Loucy (cell line): Measurements from ENCODE around the gene HCN2.

Source experiments
- H2AFZ ChIP-seq: fragments of 200-600 bp; sonication (generic); 2 replicates; pipeline ENCODE4 v1.6.0; 2016; ENCODE audit warnings: antibody characterized with exemption, mild to moderate bottlenecking, low read length, moderate library complexity
- H3F3A ChIP-seq: fragments of 200-600 bp; 2 replicates; pipeline ENCODE4 v1.6.0; 2016; ENCODE audit warnings: antibody characterized with exemption, low read depth, mild to moderate bottlenecking
- H3K27me3 ChIP-seq: fragments of 200-600 bp; sonication (generic); 2 replicates; pipeline ENCODE4 v1.6.1; 2014; ENCODE audit warnings: low read length, mild to moderate bottlenecking; ENCODE audit not compliant: insufficient read depth, poor library complexity, severe bottlenecking
- H3K36me3 ChIP-seq: fragments of 200-600 bp; sonication (generic); 2 replicates; pipeline ENCODE4 v1.6.1; 2016; ENCODE audit warnings: low read length; ENCODE audit not compliant: insufficient read depth
- H3K4me1 ChIP-seq: fragments of 200-600 bp; sonication (generic); 2 replicates; pipeline ENCODE4 v1.5.1; 2014; ENCODE audit warnings: low read length, mild to moderate bottlenecking; ENCODE audit not compliant: insufficient read depth, poor library complexity, severe bottlenecking
- H3K4me2 ChIP-seq: fragments of 200-600 bp; sonication (generic); 2 replicates; pipeline ENCODE4 v1.6.0; 2014; ENCODE audit warnings: antibody characterized with exemption, low read length, low read depth, mild to moderate bottlenecking; ENCODE audit not compliant: poor library complexity, severe bottlenecking
- H3K4me3 ChIP-seq: fragments of 200-600 bp; sonication (generic); 2 replicates; pipeline ENCODE4 v1.5.1; 2014; ENCODE audit warnings: low read length, mild to moderate bottlenecking, mixed read lengths; ENCODE audit not compliant: poor library complexity, severe bottlenecking
- H3K79me2 ChIP-seq: fragments of 200-600 bp; sonication (generic); 2 replicates; pipeline ENCODE4 v1.6.1; 2014; ENCODE audit warnings: low read length; ENCODE audit not compliant: insufficient read depth
- H3K9ac ChIP-seq: fragments of 200-600 bp; sonication (generic); 2 replicates; pipeline ENCODE4 v1.6.0; 2014; ENCODE audit warnings: mild to moderate bottlenecking, low read depth, low read length, moderate library complexity; ENCODE audit not compliant: poor library complexity, severe bottlenecking
- H3K9me2 ChIP-seq: fragments of 200-600 bp; sonication (generic); replicated peaks from 2 replicates; pipeline ENCODE4 v1.6.1; 2016; ENCODE audit warnings: low read depth, low read length, mixed read lengths
- H3K9me3 ChIP-seq: fragments of 200-600 bp; sonication (generic); 2 replicates; pipeline ENCODE4 v1.6.1; 2014; ENCODE audit warnings: mild to moderate bottlenecking, antibody characterized with exemption, low read length, low read depth; ENCODE audit not compliant: insufficient read depth
- H4K20me1 ChIP-seq: fragments of 200-600 bp; sonication (generic); 2 replicates; pipeline ENCODE4 v1.6.0; 2014; ENCODE audit warnings: antibody characterized with exemption, low read length, mild to moderate bottlenecking; ENCODE audit not compliant: insufficient read depth, poor library complexity, severe bottlenecking
- EZH2phosphoT487 ChIP-seq: fragments of 200-600 bp; IDR thresholded peaks from 2 replicates; pipeline ENCODE4 v1.6.1; 2018; ENCODE audit warnings: antibody characterized with exemption, mild to moderate bottlenecking, moderate library complexity, borderline replicate concordance
- TF ChIP-seq, protein P1 (sequence below): fragments of 200-600 bp; sonication (generic); conservative IDR thresholded peaks from 2 replicates; pipeline ENCODE4 v1.5.1; 2014; ENCODE audit warnings: mild to moderate bottlenecking, antibody characterized with exemption, low read length

Gene HCN2

GRCh38 chr19:653425-653824 is 63.7 kb downstream of the HCN2 start:
- H3K36me3 ChIP-seq: peaks cover 50% of the 10 kb centered on the region; the same call in 1 of the 2 replicates
- no peaks in the 10 kb centered on the region for H3K9me2 ChIP-seq
- peaks cover 63% of the 10 kb centered on the region for H4K20me1 ChIP-seq
- H3K4me1 ChIP-seq: no peaks in the 10 kb centered on the region
- no peak overlapping the region for H3K9ac ChIP-seq
- H3K4me2 ChIP-seq: no peak overlapping the region
- TF ChIP-seq EZH2phosphoT487: no peak
- TF ChIP-seq, protein P1, sequence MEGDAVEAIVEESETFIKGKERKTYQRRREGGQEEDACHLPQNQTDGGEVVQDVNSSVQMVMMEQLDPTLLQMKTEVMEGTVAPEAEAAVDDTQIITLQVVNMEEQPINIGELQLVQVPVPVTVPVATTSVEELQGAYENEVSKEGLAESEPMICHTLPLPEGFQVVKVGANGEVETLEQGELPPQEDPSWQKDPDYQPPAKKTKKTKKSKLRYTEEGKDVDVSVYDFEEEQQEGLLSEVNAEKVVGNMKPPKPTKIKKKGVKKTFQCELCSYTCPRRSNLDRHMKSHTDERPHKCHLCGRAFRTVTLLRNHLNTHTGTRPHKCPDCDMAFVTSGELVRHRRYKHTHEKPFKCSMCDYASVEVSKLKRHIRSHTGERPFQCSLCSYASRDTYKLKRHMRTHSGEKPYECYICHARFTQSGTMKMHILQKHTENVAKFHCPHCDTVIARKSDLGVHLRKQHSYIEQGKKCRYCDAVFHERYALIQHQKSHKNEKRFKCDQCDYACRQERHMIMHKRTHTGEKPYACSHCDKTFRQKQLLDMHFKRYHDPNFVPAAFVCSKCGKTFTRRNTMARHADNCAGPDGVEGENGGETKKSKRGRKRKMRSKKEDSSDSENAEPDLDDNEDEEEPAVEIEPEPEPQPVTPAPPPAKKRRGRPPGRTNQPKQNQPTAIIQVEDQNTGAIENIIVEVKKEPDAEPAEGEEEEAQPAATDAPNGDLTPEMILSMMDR: no peak
- H3K9me3 ChIP-seq: no peaks in the 10 kb centered on the region
- peaks cover 67% of the 10 kb centered on the region for H3K79me2 ChIP-seq
- no peak overlapping the region for H2AFZ ChIP-seq
- no peak overlapping the region for H3K4me3 ChIP-seq
- no peaks in the 10 kb centered on the region for H3F3A ChIP-seq
- no peaks in the 10 kb centered on the region for H3K27me3 ChIP-seq

- no peaks in the 10 kb centered on the region for H3K27me3 ChIP-seq
- no peak overlapping the region for H3K4me2 ChIP-seq
- H3K9ac ChIP-seq: no peak overlapping the region
- H2AFZ ChIP-seq: no peak overlapping the region
- H3K36me3 ChIP-seq: peaks cover 38% of the 10 kb centered on the region; the same call in 1 of the 2 replicates
- TF ChIP-seq EZH2phosphoT487: no peak
- TF ChIP-seq, protein P1: no peak
- peaks cover 90% of the 10 kb centered on the region for H3K79me2 ChIP-seq
- H3F3A ChIP-seq: no peaks in the 10 kb centered on the region
- peaks cover 6% of the 10 kb centered on the region for H3K4me1 ChIP-seq
- H3K9me2 ChIP-seq: no peaks in the 10 kb centered on the region
- H3K9me3 ChIP-seq: no peaks in the 10 kb centered on the region
- peaks cover 86% of the 10 kb centered on the region for H4K20me1 ChIP-seq
- no peak overlapping the region for H3K4me3 ChIP-seq
These were observed 66.0 kb downstream of the HCN2 start for GRCh38 chr19:655691-656090.

DNA sequence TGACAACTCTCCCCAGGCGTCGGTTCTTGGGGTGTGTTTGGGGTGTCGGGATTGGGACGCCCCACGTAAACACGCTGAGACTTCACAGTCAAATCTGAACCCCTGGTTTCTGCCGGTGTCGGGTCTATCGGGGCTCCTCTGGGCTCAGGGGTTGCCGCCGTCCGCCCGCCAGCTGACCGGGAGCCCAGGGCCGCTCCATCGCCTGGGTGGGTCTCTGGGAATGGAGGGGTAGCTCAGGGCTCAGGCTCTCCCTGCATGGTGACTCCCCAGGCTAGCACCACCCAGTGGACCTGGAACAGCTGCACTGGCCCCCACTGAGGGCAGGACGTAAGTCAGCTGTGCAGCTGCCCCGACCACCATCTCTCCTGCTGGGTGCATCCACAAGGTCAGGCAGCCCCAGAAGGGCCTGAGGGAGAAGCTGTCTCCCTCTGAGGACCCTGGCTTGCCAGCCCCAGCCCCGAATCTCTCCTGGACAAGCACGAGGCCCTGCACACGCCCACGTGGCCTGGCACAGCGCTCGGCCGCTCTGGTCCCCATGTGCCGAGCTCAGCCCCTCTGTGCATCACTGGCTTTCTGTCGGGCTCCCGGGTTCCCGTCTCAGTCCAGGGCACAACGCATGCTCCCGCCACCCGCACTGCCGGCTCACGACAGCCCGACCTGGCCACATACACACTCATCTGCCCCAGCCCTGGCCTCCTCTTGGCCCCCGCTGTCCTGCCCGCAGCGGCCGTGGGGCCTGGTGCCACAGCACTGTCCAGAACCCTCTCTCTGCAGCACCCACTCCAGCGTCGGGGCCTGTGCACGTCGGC is 67.3 kb downstream of the HCN2 start:
- peaks cover 91% of the 10 kb centered on the region for H4K20me1 ChIP-seq
- H3K9ac ChIP-seq: no peak overlapping the region
- no peaks in the 10 kb centered on the region for H3K27me3 ChIP-seq

More for the DNA sequence above, 67.3 kb downstream of the HCN2 start:
- Histone ChIP-seq H3K79me2 (peaks cover 100% of the 10 kb centered on the region), H3F3A (no peaks in the 10 kb centered on the region), H3K9me2 (no peaks in the 10 kb centered on the region), H2AFZ (no peak overlapping the region), H3K36me3 (peaks cover 26% of the 10 kb centered on the region; the same call in 1 of the 2 replicates), H3K4me3 (no peak overlapping the region), H3K4me2 (no peak overlapping the region), H3K4me1 (peaks cover 15% of the 10 kb centered on the region), H3K9me3 (no peaks in the 10 kb centered on the region)
- TF ChIP-seq, protein P1: no peak
- TF ChIP-seq EZH2phosphoT487: no peak
